Activated naive CD8-positive, alpha-beta T cell (primary cell): ENCODE results near the gene KCNK5.

Source experiments
- H3K27ac Mint-ChIP-seq: one replicate; pipeline ENCODE4 v1.8.0; 2021; ENCODE audit warnings: mixed read lengths
- H3K27me3 Mint-ChIP-seq: one replicate; pipeline ENCODE4 v1.8.0; 2021; ENCODE audit warnings: mixed read lengths
- H3K36me3 Mint-ChIP-seq: one replicate; pipeline ENCODE4 v1.8.0; 2021; ENCODE audit warnings: mixed read lengths
- H3K4me1 Mint-ChIP-seq: one replicate; pipeline ENCODE4 v1.8.0; 2021; ENCODE audit warnings: low read depth, mixed read lengths
- H3K4me3 Mint-ChIP-seq: one replicate; pipeline ENCODE4 v1.8.0; 2021; ENCODE audit warnings: mild to moderate bottlenecking, mixed read lengths
- H3K9me3 Mint-ChIP-seq: one replicate; pipeline ENCODE4 v1.8.0; 2021; ENCODE audit warnings: low read depth, mixed read lengths

The KCNK5 gene

GRCh38 chr6:39214846-39215639 lies 14.2 kb downstream of the KCNK5 start:
- Mint-ChIP-seq H3K27ac (no peak overlapping the region), H3K4me1 (peaks cover 8% of the 10 kb centered on the region), H3K9me3 (no peaks in the 10 kb centered on the region), H3K36me3 (no peaks in the 10 kb centered on the region), H3K27me3 (no peaks in the 10 kb centered on the region), H3K4me3 (no peak overlapping the region)

GRCh38 chr6:39214120-39214813 lies 15.0 kb downstream of the KCNK5 start:
- Mint-ChIP-seq H3K27ac (no peak overlapping the region), H3K4me3 (no peak overlapping the region), H3K9me3 (no peaks in the 10 kb centered on the region), H3K4me1 (peaks cover 10% of the 10 kb centered on the region), H3K27me3 (no peaks in the 10 kb centered on the region), H3K36me3 (no peaks in the 10 kb centered on the region)

- Mint-ChIP-seq H3K4me1 (peaks cover 7% of the 10 kb centered on the region), H3K4me3 (no peak overlapping the region), H3K27me3 (no peaks in the 10 kb centered on the region), H3K9me3 (no peaks in the 10 kb centered on the region), H3K27ac (no peak overlapping the region), H3K36me3 (no peaks in the 10 kb centered on the region)
Observed at GRCh38 chr6:39213195-39213920, 15.9 kb downstream of the KCNK5 start.

GRCh38 chr6:39211183-39211582 lies 18.1 kb downstream of the KCNK5 start:
- H3K27me3 Mint-ChIP-seq, result no peaks in the 10 kb centered on the region

GRCh38 chr6:39210450-39210849 lies 18.8 kb downstream of the KCNK5 start:
- Mint-ChIP-seq H3K27ac (no peak overlapping the region), H3K9me3 (no peaks in the 10 kb centered on the region), H3K4me3 (no peak overlapping the region), H3K4me1 (peaks cover 7% of the 10 kb centered on the region), H3K27me3 (no peaks in the 10 kb centered on the region), H3K36me3 (no peaks in the 10 kb centered on the region)

More at GRCh38 chr6:39211183-39211582, 18.1 kb downstream of the KCNK5 start:
- Mint-ChIP-seq H3K36me3 (no peaks in the 10 kb centered on the region), H3K4me1 (peaks cover 7% of the 10 kb centered on the region), H3K4me3 (no peak overlapping the region), H3K9me3 (no peaks in the 10 kb centered on the region), H3K27ac (no peak overlapping the region)

GRCh38 chr6:39209911-39210310 lies 19.4 kb downstream of the KCNK5 start:
- Mint-ChIP-seq H3K36me3 (no peaks in the 10 kb centered on the region), H3K4me3 (no peak overlapping the region), H3K27ac (no peak overlapping the region), H3K9me3 (no peaks in the 10 kb centered on the region), H3K27me3 (no peaks in the 10 kb centered on the region), H3K4me1 (peaks cover 7% of the 10 kb centered on the region)

- no peaks in the 10 kb centered on the region for H3K9me3 Mint-ChIP-seq
- H3K4me1 Mint-ChIP-seq, result peaks cover 7% of the 10 kb centered on the region
- H3K27me3 Mint-ChIP-seq, result no peaks in the 10 kb centered on the region
- H3K4me3 Mint-ChIP-seq, result no peak overlapping the region
- no peak overlapping the region for H3K27ac Mint-ChIP-seq
- H3K36me3 Mint-ChIP-seq, result no peaks in the 10 kb centered on the region
Observed at GRCh38 chr6:39209360-39209811, 19.9 kb downstream of the KCNK5 start.

- no peak overlapping the region for H3K4me3 Mint-ChIP-seq
- H3K4me1 Mint-ChIP-seq, result peaks cover 7% of the 10 kb centered on the region
- no peaks in the 10 kb centered on the region for H3K9me3 Mint-ChIP-seq
- no peaks in the 10 kb centered on the region for H3K36me3 Mint-ChIP-seq
- no peak overlapping the region for H3K27ac Mint-ChIP-seq
- H3K27me3 Mint-ChIP-seq, result no peaks in the 10 kb centered on the region
Observed at GRCh38 chr6:39208223-39208739, 21.0 kb downstream of the KCNK5 start.

- peaks cover 7% of the 10 kb centered on the region for H3K4me1 Mint-ChIP-seq
- H3K27me3 Mint-ChIP-seq, result no peaks in the 10 kb centered on the region
- no peak overlapping the region for H3K4me3 Mint-ChIP-seq
- H3K36me3 Mint-ChIP-seq, result no peaks in the 10 kb centered on the region
- no peak overlapping the region for H3K27ac Mint-ChIP-seq
- no peaks in the 10 kb centered on the region for H3K9me3 Mint-ChIP-seq
Observed at GRCh38 chr6:39207416-39208222, 21.7 kb downstream of the KCNK5 start.

GRCh38 chr6:39206250-39206721 lies 23.0 kb downstream of the KCNK5 start:
- H3K9me3 Mint-ChIP-seq, result no peaks in the 10 kb centered on the region
- no peaks in the 10 kb centered on the region for H3K27me3 Mint-ChIP-seq
- no peak overlapping the region for H3K27ac Mint-ChIP-seq
- H3K4me1 Mint-ChIP-seq, result peaks cover 7% of the 10 kb centered on the region
- H3K36me3 Mint-ChIP-seq, result no peaks in the 10 kb centered on the region
- no peak overlapping the region for H3K4me3 Mint-ChIP-seq

- no peak overlapping the region for H3K4me3 Mint-ChIP-seq
- H3K36me3 Mint-ChIP-seq, result no peaks in the 10 kb centered on the region
- no peak overlapping the region for H3K27ac Mint-ChIP-seq
- no peaks in the 10 kb centered on the region for H3K27me3 Mint-ChIP-seq
- H3K4me1 Mint-ChIP-seq, result peaks cover 5% of the 10 kb centered on the region
- H3K9me3 Mint-ChIP-seq, result no peaks in the 10 kb centered on the region
Observed at GRCh38 chr6:39204646-39205244, 24.5 kb downstream of the KCNK5 start.

- Mint-ChIP-seq H3K36me3 (no peaks in the 10 kb centered on the region), H3K27ac (no peak overlapping the region), H3K4me1 (peaks cover 2% of the 10 kb centered on the region), H3K4me3 (no peak overlapping the region), H3K27me3 (no peaks in the 10 kb centered on the region), H3K9me3 (no peaks in the 10 kb centered on the region)
Observed at GRCh38 chr6:39204160-39204495, 25.1 kb downstream of the KCNK5 start.

GRCh38 chr6:39203436-39204159 lies 25.7 kb downstream of the KCNK5 start:
- Mint-ChIP-seq H3K4me1 (peaks cover 2% of the 10 kb centered on the region), H3K27ac (no peak overlapping the region), H3K27me3 (no peaks in the 10 kb centered on the region), H3K4me3 (no peak overlapping the region), H3K9me3 (no peaks in the 10 kb centered on the region), H3K36me3 (no peaks in the 10 kb centered on the region)
